SK-N-SH treated with all-trans-retinoic acid at 6 μM for 48 hours (cell line): ENCODE results near the gene GKN1.

ENCODE experiments used
- ATAC-seq: fragments of 200-7000 bp; cut with Tn5 transposase; 3 replicates; pipeline ENCODE4 v1.9.1; 2020; ENCODE audit warnings: mild to moderate bottlenecking, moderate library complexity
- ARNTL ChIP-seq: fragments of 450-650 bp; formaldehyde crosslinking; IDR thresholded peaks from 2 replicates; pipeline ENCODE4 v1.5.0; 2020; ENCODE audit warnings: low read depth, mild to moderate bottlenecking, moderate library complexity, borderline replicate concordance
- BACH2 ChIP-seq: fragments of 250-450 bp; sonication (Bioruptor Pico); IDR thresholded peaks from 2 replicates; pipeline ENCODE4 v1.9.0; 2021; ENCODE audit warnings: mild to moderate bottlenecking, borderline replicate concordance
- CSDC2 ChIP-seq: fragments of 250-450 bp; sonication (Bioruptor Pico); IDR thresholded peaks from 2 replicates; pipeline ENCODE4 v1.5.0; 2020; ENCODE audit warnings: mild to moderate bottlenecking, moderate library complexity
- ESRRG ChIP-seq: fragments of 250-450 bp; sonication (Bioruptor Pico); IDR thresholded peaks from 2 replicates; pipeline ENCODE4 v1.6.1; 2021; ENCODE audit warnings: mild to moderate bottlenecking
- GLIS3 ChIP-seq: fragments of 250-450 bp; sonication (Bioruptor Pico); IDR thresholded peaks from 2 replicates; pipeline ENCODE4 v1.5.0; 2020; ENCODE audit warnings: mild to moderate bottlenecking, moderate library complexity
- ISL1 ChIP-seq: fragments of 250-450 bp; sonication (Bioruptor Pico); IDR thresholded peaks from 2 replicates; pipeline ENCODE4 v2.1.2; 2022; ENCODE audit warnings: mild to moderate bottlenecking, moderate library complexity
- OSR1 ChIP-seq: fragments of 250-450 bp; sonication (Bioruptor Pico); IDR thresholded peaks from 2 replicates; pipeline ENCODE4 v1.8.0; 2022; ENCODE audit warnings: moderate library complexity, mild to moderate bottlenecking, inconsistent platforms
- PPARA ChIP-seq: fragments of 250-450 bp; sonication (Bioruptor Pico); IDR thresholded peaks from 2 replicates; pipeline ENCODE4 v1.5.0; 2020; ENCODE audit warnings: mild to moderate bottlenecking, borderline replicate concordance
- SNAI2 ChIP-seq: fragments of 250-450 bp; sonication (Bioruptor Pico); IDR thresholded peaks from 2 replicates; pipeline ENCODE4 v1.5.0; 2020; ENCODE audit warnings: mild to moderate bottlenecking, moderate library complexity
- TCF4 ChIP-seq: fragments of 250-450 bp; sonication (Bioruptor Pico); IDR thresholded peaks from 2 replicates; pipeline ENCODE4 v1.8.0; 2021; ENCODE audit warnings: mild to moderate bottlenecking, moderate library complexity, borderline replicate concordance
- TOX ChIP-seq: fragments of 250-450 bp; sonication (Bioruptor Pico); IDR thresholded peaks from 2 replicates; pipeline ENCODE4 v1.8.0; 2021; ENCODE audit warnings: mild to moderate bottlenecking, moderate library complexity, borderline replicate concordance
- ZC3H10 ChIP-seq: fragments of 250-450 bp; sonication (Bioruptor Pico); IDR thresholded peaks from 2 replicates; pipeline ENCODE4 v1.5.1; 2021; ENCODE audit warnings: mild to moderate bottlenecking, moderate library complexity
- ZFP3 ChIP-seq: fragments of 250-450 bp; sonication (Bioruptor Pico); IDR thresholded peaks from 2 replicates; pipeline ENCODE4 v1.5.0; 2020; ENCODE audit warnings: mild to moderate bottlenecking, moderate library complexity
- ZFP30 ChIP-seq: fragments of 450-650 bp; formaldehyde crosslinking; IDR thresholded peaks from 2 replicates; pipeline ENCODE4 v1.5.0; 2022; ENCODE audit warnings: mild to moderate bottlenecking, moderate library complexity
- ZNF565 ChIP-seq: fragments of 450-650 bp; formaldehyde crosslinking; conservative IDR thresholded peaks from 2 replicates; pipeline ENCODE4 v1.5.0; 2020; ENCODE audit warnings: low read depth, mild to moderate bottlenecking, moderate library complexity
- ZNF70 ChIP-seq: fragments of 450-650 bp; formaldehyde crosslinking; IDR thresholded peaks from 2 replicates; pipeline ENCODE4 v1.5.0; 2020; ENCODE audit warnings: mild to moderate bottlenecking, moderate library complexity
- ZNF8 ChIP-seq: fragments of 450-650 bp; formaldehyde crosslinking; IDR thresholded peaks from 2 replicates; pipeline ENCODE4 v1.5.0; 2020; ENCODE audit warnings: mild to moderate bottlenecking, moderate library complexity
- TF ChIP-seq, protein P1 (sequence below): fragments of 250-450 bp; sonication (Bioruptor Pico); IDR thresholded peaks from 2 replicates; pipeline ENCODE4 v1.5.1; 2021; ENCODE audit warnings: mild to moderate bottlenecking, moderate library complexity
- TF ChIP-seq, protein P2 (sequence below): fragments of 250-450 bp; sonication (Bioruptor Pico); IDR thresholded peaks from 2 replicates; pipeline ENCODE4 v1.8.0; 2020; ENCODE audit warnings: mild to moderate bottlenecking, moderate library complexity, borderline replicate concordance
- TF ChIP-seq, protein P3 (sequence below): fragments of 250-450 bp; sonication (Bioruptor Pico); IDR thresholded peaks from 2 replicates; pipeline ENCODE4 v1.8.0; 2021; ENCODE audit warnings: low read depth, mild to moderate bottlenecking, moderate library complexity, borderline replicate concordance
- TF ChIP-seq, protein P4 (sequence below): fragments of 250-450 bp; sonication (Bioruptor Pico); IDR thresholded peaks from 2 replicates; pipeline ENCODE4 v1.5.1; 2020; ENCODE audit warnings: low read depth, mild to moderate bottlenecking, moderate library complexity
- TF ChIP-seq, protein P5 (sequence below): fragments of 250-450 bp; sonication (Bioruptor Pico); IDR thresholded peaks from 2 replicates; pipeline ENCODE4 v1.5.0; 2020; ENCODE audit warnings: mild to moderate bottlenecking, moderate library complexity

Gene GKN1

DNA sequence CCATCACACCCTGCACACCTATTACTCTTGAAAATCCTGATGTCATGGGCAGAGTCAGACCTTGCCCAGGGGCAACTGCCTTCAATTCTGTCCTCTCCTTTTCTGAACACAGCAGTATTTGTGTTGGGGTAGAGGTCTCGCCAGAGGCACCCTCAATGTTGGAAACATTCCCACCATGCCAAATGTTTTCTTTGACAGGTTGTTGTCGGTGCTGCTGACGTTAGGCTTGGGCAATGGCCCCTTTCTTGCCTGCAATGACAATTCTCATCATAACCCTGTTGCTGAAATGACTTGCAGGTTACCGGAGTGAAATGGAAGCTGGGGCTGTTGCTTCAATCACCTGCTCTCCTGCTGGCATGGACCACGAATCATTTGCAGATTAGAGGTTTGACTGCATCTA, 17.9 kb downstream of the GKN1 start (continued):
- TF ChIP-seq, protein P1, sequence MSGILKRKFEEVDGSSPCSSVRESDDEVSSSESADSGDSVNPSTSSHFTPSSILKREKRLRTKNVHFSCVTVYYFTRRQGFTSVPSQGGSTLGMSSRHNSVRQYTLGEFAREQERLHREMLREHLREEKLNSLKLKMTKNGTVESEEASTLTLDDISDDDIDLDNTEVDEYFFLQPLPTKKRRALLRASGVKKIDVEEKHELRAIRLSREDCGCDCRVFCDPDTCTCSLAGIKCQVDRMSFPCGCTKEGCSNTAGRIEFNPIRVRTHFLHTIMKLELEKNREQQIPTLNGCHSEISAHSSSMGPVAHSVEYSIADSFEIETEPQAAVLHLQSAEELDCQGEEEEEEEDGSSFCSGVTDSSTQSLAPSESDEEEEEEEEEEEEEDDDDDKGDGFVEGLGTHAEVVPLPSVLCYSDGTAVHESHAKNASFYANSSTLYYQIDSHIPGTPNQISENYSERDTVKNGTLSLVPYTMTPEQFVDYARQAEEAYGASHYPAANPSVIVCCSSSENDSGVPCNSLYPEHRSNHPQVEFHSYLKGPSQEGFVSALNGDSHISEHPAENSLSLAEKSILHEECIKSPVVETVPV = no peak
- TF ChIP-seq, protein P2, sequence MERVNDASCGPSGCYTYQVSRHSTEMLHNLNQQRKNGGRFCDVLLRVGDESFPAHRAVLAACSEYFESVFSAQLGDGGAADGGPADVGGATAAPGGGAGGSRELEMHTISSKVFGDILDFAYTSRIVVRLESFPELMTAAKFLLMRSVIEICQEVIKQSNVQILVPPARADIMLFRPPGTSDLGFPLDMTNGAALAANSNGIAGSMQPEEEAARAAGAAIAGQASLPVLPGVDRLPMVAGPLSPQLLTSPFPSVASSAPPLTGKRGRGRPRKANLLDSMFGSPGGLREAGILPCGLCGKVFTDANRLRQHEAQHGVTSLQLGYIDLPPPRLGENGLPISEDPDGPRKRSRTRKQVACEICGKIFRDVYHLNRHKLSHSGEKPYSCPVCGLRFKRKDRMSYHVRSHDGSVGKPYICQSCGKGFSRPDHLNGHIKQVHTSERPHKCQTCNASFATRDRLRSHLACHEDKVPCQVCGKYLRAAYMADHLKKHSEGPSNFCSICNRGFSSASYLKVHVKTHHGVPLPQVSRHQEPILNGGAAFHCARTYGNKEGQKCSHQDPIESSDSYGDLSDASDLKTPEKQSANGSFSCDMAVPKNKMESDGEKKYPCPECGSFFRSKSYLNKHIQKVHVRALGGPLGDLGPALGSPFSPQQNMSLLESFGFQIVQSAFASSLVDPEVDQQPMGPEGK (CRISPR knock-in tag) = no peak
- TF ChIP-seq TOX (CRISPR knock-in tag) (no peak), ZFP30 (CRISPR knock-in tag) (no peak), TCF4 (no peak), CSDC2 (no peak), ARNTL (no peak), ZNF8 (CRISPR knock-in tag) (no peak), ISL1 (CRISPR knock-in tag) (no peak), ZFP3 (CRISPR knock-in tag) (no peak)
- TF ChIP-seq, protein P3, sequence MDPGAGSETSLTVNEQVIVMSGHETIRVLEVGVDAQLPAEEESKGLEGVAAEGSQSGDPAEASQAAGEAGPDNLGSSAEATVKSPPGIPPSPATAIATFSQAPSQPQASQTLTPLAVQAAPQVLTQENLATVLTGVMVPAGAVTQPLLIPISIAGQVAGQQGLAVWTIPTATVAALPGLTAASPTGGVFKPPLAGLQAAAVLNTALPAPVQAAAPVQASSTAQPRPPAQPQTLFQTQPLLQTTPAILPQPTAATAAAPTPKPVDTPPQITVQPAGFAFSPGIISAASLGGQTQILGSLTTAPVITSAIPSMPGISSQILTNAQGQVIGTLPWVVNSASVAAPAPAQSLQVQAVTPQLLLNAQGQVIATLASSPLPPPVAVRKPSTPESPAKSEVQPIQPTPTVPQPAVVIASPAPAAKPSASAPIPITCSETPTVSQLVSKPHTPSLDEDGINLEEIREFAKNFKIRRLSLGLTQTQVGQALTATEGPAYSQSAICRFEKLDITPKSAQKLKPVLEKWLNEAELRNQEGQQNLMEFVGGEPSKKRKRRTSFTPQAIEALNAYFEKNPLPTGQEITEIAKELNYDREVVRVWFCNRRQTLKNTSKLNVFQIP (CRISPR knock-in tag) = no peak

DNA sequence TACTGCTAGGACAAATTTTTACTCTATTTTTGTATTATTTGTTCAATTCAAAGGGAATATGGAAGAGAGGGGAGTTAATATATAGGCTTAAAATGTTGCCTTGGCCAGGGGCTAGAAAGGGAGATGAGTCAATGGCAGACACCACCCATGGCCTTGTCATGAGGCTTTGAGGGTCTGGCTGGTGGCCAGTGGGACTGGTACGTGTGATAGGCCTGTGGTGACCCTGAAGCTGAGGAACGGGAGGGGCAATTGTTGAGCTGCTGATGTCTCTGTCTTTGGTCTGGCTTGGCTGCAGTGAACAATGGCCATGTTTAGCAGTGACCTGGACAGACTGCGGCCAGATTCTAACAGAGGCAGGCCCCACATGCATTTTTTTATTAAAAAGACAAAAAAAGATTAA, 18.5 kb downstream of the GKN1 start:
- no peak for ATAC-seq
- TF ChIP-seq ZNF8 (CRISPR knock-in tag) = no peak
- TF ChIP-seq OSR1 (CRISPR knock-in tag) = no peak
- TF ChIP-seq ZFP30 (CRISPR knock-in tag) = no peak
- TF ChIP-seq SNAI2 = no peak
- TF ChIP-seq ZC3H10 = no peak
- TF ChIP-seq ZNF70 (CRISPR knock-in tag) = no peak
- TF ChIP-seq, protein P3 (CRISPR knock-in tag) = no peak
- no peak for TF ChIP-seq BACH2 (CRISPR knock-in tag)
- TF ChIP-seq ZFP3 (CRISPR knock-in tag) = no peak
- no peak for TF ChIP-seq ISL1 (CRISPR knock-in tag)
- TF ChIP-seq, protein P4, sequence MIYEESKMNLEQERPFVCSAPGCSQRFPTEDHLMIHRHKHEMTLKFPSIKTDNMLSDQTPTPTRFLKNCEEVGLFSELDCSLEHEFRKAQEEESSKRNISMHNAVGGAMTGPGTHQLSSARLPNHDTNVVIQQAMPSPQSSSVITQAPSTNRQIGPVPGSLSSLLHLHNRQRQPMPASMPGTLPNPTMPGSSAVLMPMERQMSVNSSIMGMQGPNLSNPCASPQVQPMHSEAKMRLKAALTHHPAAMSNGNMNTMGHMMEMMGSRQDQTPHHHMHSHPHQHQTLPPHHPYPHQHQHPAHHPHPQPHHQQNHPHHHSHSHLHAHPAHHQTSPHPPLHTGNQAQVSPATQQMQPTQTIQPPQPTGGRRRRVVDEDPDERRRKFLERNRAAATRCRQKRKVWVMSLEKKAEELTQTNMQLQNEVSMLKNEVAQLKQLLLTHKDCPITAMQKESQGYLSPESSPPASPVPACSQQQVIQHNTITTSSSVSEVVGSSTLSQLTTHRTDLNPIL (CRISPR knock-in tag) = no peak
- no peak for TF ChIP-seq CSDC2
- no peak for TF ChIP-seq ESRRG
- TF ChIP-seq TOX (CRISPR knock-in tag) = no peak
- no peak for TF ChIP-seq ARNTL
- TF ChIP-seq, protein P5, sequence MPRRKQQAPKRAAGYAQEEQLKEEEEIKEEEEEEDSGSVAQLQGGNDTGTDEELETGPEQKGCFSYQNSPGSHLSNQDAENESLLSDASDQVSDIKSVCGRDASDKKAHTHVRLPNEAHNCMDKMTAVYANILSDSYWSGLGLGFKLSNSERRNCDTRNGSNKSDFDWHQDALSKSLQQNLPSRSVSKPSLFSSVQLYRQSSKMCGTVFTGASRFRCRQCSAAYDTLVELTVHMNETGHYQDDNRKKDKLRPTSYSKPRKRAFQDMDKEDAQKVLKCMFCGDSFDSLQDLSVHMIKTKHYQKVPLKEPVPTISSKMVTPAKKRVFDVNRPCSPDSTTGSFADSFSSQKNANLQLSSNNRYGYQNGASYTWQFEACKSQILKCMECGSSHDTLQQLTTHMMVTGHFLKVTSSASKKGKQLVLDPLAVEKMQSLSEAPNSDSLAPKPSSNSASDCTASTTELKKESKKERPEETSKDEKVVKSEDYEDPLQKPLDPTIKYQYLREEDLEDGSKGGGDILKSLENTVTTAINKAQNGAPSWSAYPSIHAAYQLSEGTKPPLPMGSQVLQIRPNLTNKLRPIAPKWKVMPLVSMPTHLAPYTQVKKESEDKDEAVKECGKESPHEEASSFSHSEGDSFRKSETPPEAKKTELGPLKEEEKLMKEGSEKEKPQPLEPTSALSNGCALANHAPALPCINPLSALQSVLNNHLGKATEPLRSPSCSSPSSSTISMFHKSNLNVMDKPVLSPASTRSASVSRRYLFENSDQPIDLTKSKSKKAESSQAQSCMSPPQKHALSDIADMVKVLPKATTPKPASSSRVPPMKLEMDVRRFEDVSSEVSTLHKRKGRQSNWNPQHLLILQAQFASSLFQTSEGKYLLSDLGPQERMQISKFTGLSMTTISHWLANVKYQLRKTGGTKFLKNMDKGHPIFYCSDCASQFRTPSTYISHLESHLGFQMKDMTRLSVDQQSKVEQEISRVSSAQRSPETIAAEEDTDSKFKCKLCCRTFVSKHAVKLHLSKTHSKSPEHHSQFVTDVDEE (CRISPR knock-in tag) = no peak
- no peak for TF ChIP-seq GLIS3 (CRISPR knock-in tag)
- TF ChIP-seq ZNF565 (CRISPR knock-in tag) = no peak
- no peak for TF ChIP-seq PPARA
- TF ChIP-seq, all 23 proteins: peak for 0
